GM21717 (cell line): Measurements from ENCODE around the gene CDC14A.

ENCODE experiments used
- ATAC-seq: cut with Tn5 transposase; IDR thresholded peaks from one replicate; pipeline ENCODE4 v1.9.1; 2021; ENCODE audit warnings: mild to moderate bottlenecking, moderate library complexity; ENCODE audit not compliant: unreplicated experiment

CDC14A gene

GRCh38 chr1:100526894-100527293 lies 174.6 kb downstream of the CDC14A start:
- no peak for ATAC-seq

- ATAC-seq: no peak
Observed at GRCh38 chr1:100528871-100529270, 176.6 kb downstream of the CDC14A start.

- ATAC-seq: no peak
Observed at GRCh38 chr1:100530141-100530540, 177.8 kb downstream of the CDC14A start.

- peak; percentile 91 for ATAC-seq
Observed at GRCh38 chr1:100530880-100531487, 178.7 kb downstream of the CDC14A start.

GRCh38 chr1:100532645-100533044 lies 180.3 kb downstream of the CDC14A start:
- no peak for ATAC-seq

- ATAC-seq: no peak
Observed at GRCh38 chr1:100535264-100535663, 183.0 kb downstream of the CDC14A start.

DNA sequence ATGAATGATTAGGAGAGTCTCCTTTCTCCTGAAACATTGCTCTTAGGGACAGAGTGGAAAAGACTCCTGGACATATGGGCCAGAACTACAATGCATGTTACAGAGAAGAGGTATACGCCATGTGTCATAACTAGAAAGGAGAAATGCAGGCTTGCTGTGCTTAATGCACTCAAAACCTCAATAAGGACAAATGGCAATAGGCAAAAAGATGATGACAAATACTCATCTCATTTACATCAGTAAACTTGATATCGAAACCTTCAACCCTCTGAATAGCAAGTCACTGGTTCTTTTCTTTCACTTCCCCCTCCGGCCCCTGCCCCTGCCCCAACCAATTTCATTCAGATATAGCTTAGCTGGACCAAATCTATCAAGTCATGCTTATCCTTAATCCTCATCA lies 183.7 kb downstream of the CDC14A start:
- ATAC-seq: peak; percentile 90

DNA sequence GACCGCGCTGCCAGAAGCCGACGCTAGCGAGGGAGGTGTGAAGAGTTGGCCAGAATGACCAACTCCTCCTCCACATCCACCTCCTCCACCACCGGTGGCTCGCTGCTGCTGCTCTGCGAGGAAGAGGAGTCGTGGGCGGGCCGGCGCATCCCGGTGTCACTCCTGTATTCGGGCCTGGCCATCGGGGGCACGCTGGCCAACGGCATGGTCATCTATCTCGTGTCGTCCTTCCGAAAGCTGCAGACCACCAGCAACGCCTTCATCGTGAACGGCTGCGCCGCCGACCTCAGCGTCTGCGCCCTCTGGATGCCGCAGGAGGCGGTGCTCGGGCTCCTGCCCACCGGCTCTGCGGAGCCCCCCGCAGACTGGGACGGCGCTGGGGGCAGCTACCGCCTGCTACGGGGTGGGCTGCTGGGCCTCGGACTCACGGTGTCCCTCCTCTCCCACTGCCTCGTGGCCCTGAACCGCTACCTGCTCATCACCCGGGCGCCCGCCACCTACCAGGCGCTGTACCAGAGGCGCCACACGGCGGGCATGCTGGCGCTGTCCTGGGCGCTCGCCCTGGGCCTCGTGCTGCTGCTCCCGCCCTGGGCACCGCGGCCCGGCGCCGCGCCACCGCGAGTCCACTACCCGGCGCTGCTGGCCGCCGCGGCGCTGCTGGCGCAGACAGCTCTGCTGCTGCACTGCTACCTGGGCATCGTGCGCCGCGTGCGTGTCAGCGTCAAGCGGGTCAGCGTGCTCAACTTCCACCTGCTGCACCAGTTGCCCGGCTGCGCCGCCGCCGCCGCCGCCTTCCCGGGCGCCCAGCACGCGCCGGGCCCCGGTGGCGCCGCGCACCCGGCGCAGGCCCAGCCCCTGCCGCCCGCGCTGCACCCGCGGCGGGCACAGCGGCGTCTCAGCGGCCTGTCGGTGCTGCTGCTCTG lies 186.9 kb downstream of the CDC14A start:
- ATAC-seq: no peak

DNA sequence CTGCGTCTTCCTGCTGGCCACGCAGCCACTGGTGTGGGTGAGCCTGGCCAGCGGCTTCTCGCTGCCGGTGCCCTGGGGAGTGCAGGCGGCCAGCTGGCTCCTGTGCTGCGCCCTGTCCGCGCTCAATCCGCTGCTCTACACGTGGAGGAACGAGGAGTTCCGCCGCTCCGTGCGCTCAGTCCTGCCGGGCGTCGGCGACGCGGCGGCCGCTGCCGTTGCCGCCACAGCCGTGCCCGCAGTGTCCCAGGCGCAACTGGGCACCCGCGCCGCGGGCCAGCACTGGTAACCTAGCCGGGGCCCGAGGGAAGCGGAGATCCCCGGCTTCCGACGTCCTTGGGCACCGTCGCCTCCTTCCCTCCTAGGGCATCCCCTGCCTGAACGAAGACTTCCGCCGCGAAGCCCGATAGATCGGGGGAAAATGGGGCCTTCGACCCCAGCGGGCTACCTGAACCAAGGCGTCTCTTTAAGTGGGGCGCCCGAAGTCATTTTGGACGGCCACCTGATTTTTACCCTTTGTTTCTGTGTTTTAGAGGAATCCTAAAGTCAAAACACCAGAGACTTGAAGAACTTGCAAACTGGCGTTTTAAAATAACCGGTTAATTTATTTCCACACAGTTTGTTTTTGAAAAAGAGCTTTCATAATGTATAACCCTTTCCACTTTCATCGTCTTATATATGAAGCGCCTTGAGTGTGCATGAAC lies 187.7 kb downstream of the CDC14A start:
- ATAC-seq: no peak

GRCh38 chr1:100542285-100542684 lies 190.0 kb downstream of the CDC14A start:
- no peak for ATAC-seq

GRCh38 chr1:100543640-100544039 lies 191.3 kb downstream of the CDC14A start:
- ATAC-seq: peak; percentile 61

DNA sequence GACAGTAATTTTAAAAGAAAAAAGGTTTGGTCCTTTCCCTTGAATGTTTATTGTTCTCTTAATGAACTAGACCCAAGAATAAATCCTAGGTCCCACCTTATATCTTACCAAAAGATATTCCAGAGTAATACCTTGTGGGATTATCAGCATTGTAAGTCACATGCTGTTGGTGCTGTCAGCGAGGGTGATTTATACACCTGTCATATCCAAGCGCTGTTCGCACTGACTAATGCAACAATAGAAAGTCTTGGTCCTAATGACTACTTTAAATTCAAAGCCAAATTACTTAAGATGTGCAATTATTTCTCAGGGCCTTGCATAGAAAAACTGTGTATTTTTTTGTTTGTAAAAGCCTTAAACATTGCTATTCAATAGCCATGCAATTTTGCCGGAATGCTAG lies 192.5 kb downstream of the CDC14A start:
- no peak for ATAC-seq

DNA sequence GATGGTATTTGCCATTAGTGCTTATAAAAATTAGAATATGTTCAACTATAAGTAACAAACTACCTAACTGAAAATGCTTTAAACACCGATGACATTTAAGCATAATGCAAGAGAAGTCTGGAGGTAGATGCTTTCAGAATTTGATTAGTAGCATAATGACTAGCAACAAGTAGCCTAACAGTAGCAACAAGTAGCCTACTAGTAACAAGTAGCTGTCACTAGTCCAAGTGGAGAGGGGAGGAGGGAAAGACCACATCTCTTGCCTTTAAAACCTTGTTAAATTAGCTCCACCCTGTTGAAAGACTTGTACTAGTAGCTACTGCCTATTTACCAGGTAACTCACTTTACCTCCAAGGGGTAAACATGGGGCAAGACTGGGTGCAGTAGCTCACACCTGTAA lies 193.5 kb downstream of the CDC14A start:
- no peak for ATAC-seq

DNA sequence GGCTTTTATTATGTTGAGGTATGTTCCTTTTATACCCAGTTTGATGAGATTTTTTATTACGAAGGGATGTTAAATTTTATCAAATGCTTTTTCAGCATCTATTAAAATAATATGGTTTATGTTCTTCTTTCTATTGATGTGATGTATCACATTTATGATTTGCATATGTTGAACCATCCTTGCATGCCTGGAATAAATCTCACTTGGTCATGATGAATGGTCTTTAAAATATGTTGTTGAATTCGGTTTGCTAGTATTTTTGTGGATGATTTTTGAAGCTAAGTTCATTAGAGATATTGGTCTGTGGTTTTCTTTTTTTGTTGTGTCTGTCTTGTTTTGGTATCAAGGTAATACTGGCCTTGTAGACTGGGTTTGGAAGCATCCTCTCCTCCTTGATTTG lies 199.7 kb downstream of the CDC14A start:
- no peak for ATAC-seq

DNA sequence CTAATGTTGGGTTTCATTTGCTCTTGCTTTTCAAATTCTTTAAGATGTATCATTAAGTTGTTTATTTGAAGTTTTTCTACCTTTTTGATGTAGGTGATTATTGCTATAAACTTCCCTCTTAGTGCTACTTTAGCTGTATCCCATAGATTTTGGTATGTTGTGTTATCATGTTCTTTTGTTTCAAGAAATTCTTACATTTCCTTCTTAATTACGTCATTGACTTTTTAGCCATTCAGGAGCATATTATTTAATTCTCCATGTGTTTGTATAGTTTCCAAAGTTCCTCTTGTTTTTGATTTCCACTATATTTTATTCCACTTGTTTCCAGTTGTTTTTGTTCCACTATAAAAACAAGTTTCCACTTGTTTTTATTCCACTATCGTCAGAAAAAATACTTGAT lies 200.6 kb downstream of the CDC14A start:
- ATAC-seq: no peak

DNA sequence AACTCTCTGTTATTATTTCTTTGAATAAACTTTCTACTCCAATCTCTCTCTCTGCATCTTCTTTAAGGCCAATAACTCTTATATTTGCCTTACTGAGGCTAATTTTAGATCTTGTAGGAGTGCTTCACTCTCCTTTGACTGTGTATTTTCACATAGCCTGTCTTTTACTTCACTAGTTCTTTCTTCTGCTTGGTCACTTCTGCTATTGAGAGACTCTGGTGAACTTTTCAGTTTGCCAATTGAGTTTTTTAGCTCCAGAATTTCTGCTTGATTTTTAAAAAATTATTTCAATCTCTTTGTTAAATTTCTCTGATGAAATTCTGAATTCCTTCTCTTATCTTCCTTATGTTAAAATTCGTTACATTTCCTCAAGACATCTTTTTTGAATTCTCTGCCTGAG lies 203.9 kb downstream of the CDC14A start:
- ATAC-seq: no peak

- no peak for ATAC-seq
Observed at GRCh38 chr1:100556925-100557605, 204.8 kb downstream of the CDC14A start.

- no peak for ATAC-seq
Observed at GRCh38 chr1:100557606-100557953, 205.3 kb downstream of the CDC14A start.

DNA sequence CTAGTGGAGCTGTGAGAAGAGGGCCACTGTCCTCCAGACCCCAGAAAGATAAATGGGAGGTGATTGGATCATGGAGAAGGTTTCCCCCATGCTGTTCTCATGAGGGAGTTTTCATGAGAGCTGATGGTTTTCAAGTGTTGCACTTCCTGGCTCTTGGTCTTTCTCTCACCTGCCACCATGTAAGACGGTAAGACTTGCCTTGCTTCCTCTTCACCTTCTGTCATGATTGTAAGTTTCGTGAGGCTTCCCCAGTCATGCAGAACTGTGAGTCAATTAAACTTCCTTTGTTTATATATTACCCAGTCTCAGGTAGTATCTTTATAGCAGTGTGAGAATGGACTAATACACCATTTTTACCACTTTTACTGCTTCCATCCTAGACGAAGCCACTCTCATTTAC lies 213.2 kb downstream of the CDC14A start:
- ATAC-seq: no peak

- ATAC-seq: no peak
Observed at GRCh38 chr1:100565937-100566699, 213.8 kb downstream of the CDC14A start.

GRCh38 chr1:100567062-100567461 lies 214.8 kb downstream of the CDC14A start:
- no peak for ATAC-seq
